Measurements from ENCODE around the gene TATDN2.

TATDN2 gene

GRCh38 chr3:10248184-10248983, at the start of gene TATDN2:
Gene TATDN2, plus strand, starts transcription at chr3:10248459. Its CDS starts 742 bp downstream, at chr3:10249201.
- peak; percentile 97 for DNase-seq (ENCODE audit: low read depth, low spot score)

- peak; percentile 47 for DNase-seq (ENCODE audit: low read depth, low spot score)
Measured at GRCh38 chr3:10198761-10199649, 49.3 kb upstream of the TATDN2 start.

- DNase-seq (ENCODE audit: low read depth, low spot score), result no peak
Measured at GRCh38 chr3:10204921-10205320, 43.3 kb upstream of the TATDN2 start.

- peak; percentile 93 for DNase-seq (ENCODE audit: low read depth, low spot score)
Measured at GRCh38 chr3:10205451-10206165, 42.7 kb upstream of the TATDN2 start.

- DNase-seq (ENCODE audit: low read depth, low spot score), result no peak
Measured at GRCh38 chr3:10206166-10206511, 42.1 kb upstream of the TATDN2 start.

GRCh38 chr3:10213156-10213792, 35.0 kb upstream of the TATDN2 start:
- DNase-seq (ENCODE audit: low read depth, low spot score), result no peak

DNA sequence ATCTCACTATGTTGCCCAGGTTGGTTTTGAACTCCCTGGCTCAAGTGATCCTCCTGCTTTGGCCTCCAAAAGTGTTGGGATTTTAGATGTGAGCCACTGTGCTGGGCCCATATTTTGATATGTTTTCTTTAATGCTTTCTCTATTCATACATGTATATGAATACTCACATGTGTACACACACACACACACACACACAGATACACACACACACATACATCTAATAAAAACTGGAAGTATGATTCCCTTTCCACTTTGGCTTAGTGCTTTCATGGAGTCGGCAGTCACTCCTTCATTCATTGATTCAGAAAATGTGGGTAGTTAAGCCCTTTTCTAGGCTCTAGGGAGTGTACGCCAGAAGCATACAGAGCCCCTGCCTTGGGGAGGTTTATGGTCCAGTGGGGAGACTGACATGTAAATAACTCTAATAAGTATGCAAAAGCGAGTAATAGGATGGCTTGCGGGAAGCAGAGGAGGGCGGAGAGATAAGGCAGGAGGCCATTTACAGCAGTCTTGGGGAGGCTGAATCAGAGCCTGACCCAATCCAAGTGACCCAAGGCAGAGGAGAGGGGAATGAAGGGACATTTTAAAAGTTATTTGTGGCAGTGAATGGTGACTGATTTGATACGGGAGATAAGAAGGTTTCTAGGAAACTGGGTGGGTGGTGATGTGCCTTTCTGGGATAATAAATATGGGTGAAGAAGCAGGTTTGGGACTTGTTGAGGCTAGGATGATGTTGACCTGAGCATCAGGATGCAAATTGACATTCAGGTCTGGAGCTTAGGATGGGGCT, 32.5 kb upstream of the TATDN2 start:
- no peak for DNase-seq (ENCODE audit: low read depth, low spot score)

DNA sequence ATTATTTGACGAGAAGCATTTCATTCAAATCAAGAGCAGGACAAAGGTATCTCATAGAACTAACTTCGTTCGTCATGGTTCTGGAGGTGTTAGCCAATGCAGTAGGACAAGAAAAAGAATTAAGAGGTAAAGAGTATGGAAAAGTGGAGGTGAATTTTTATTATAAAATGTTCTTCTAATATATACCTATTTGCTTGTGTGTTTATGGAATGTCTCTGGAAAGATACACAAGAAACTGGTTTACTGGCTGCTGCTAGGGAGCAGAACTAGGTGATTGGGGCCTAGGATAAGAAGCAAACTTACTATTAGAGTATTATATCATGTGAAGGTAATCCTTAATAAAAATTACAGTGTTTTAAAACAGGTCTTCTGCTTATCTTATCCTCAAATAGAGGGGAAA, 30.9 kb upstream of the TATDN2 start:
- no peak for DNase-seq (ENCODE audit: low read depth, low spot score)

- DNase-seq (ENCODE audit: low read depth, low spot score), result peak; percentile 36
Measured at GRCh38 chr3:10219737-10220136, 28.5 kb upstream of the TATDN2 start.

DNA sequence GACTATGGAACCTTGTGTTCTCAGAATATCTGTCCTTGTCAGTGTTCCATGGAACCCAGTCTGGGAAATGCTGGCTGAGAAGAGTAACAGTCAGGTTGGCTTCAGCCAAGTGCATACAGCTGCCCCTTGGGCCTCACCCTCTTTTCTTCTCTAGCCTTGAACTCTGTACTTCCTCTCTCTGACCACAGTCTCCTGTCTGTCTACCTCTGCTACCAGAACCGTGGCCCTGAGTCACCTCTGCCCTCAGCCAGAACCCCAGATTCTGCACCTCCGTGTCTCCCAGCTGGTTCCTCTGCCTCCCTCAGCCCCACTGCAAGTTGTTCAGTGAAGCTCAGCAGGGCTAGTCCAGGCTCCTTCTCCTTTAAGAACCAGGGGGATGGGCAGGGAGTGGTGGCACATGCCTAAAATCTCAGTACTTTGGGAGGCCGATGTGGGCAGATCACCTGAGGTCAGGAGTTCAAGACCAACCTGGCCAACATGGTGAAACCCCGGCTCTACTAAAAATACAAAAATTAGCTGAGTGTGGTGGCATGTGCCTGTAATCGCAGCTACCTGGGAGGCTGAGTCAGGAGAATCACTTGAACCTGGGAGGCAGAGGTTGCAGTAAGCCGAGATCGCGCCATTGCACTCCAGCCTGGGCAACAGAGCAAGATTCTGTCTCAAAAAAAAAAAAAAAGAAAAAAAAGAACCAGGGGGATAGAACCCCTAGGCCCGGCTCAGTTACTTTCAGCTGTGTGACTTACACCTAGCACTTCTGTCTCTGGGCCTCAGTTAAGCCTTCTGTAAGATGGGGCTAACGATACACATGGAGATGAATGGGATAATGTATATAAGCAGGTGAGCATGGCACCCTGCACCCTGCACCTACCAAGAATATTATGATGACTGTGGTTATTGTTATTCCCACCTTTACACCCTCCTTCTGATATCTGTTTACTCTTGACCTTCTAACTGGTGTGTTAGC, 24.3 kb upstream of the TATDN2 start:
- DNase-seq (ENCODE audit: low read depth, low spot score), result no peak

- DNase-seq (ENCODE audit: low read depth, low spot score), result peak; percentile 84
Measured at GRCh38 chr3:10224794-10225665, 23.2 kb upstream of the TATDN2 start.

DNA sequence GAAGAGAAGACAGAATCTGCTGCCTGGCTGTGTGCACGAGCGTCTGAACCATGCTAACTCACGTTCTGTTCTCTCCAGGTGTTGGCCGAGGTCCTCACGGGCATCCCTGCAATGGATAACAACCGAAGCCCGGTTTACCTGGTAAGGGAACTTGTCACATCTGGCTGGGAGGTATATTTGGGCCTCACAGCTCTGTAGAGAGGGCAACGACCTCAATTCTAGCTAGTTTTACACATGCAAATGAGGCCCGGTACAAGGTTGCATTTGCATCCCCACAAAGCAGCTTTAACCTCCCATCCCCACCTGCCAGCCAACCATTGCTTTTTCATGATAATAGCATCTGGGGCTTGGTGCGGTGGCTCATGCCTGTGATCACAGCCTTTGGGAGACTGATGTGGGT, 22.0 kb upstream of the TATDN2 start:
- no peak for DNase-seq (ENCODE audit: low read depth, low spot score)

- no peak for DNase-seq (ENCODE audit: low read depth, low spot score)
Measured at GRCh38 chr3:10228248-10228950, 19.9 kb upstream of the TATDN2 start.

DNA sequence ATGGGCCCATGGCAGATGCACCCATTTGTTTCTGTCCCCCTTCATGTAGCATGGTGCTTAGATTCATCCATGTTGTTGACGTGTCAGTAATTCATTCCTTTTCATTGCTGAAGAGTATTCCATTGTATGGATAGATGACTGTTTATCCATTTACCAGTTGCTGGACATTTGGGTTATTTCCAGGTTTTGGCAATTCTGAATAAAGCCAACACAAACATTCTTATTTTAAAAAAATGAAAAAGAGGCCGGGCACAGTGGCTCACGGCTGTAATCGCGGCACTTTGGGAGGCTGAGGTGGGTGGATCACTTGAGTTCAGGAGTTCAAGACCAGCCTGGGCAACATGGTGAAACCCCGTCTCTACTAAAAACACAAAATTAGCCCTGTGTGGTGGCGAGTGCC, 18.7 kb upstream of the TATDN2 start:
- DNase-seq (ENCODE audit: low read depth, low spot score), result no peak

DNA sequence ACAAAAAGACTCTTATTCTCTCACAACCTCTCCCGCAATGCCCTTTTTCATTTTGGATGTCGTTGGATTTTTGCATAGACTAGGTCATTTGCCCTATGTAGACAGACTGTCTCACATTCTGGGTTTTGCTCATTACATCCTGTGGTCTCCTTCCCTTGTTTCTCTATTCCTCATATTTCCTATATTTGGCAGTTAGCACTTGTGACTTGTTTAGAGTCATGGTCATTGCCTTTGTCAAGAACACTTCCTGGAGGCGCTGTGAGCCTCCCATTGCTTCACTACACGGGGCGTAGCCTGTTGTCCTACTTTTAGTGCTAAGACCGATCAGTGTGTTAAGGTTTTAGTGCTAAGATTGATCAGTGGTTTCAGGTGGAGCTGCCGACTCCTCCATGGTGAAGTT, 16.1 kb upstream of the TATDN2 start:
- no peak for DNase-seq (ENCODE audit: low read depth, low spot score)

DNA sequence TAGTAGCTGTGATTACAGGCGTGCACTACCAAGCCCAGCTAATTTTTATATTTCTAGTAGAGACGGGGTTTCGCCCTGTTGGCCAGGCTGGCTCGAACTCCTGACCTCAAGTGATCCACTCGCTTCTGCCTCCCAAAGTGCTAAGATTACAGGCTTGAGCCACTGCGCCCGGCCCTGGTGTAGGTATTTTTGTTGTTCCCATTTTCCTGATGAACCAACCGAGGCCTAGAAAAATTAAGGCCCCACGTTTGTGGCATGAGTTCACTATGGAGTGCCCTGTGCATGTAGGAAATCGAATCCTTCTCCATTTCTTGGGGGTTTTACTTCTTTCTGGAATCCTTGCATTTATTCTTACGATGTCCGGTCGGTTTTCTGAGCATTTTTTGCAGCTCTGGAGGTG, 14.3 kb upstream of the TATDN2 start:
- DNase-seq (ENCODE audit: low read depth, low spot score), result no peak

GRCh38 chr3:10234526-10235230, 13.6 kb upstream of the TATDN2 start:
- DNase-seq (ENCODE audit: low read depth, low spot score), result no peak

All from astrocyte of the hippocampus (primary cell).